ENCODE measurements around the gene PPTC7.

GRCh38 chr12:110568752-110569151 is 14.4 kb downstream of the PPTC7 start:
- TF ChIP-seq POLR2AphosphoS5 (IDR thresholded peaks at IDR 0.05) (no peak), CTCF (IDR thresholded peaks at IDR 0.05) (no peak)

All from sigmoid colon (tissue), 4 donors.